ENCODE data around the gene RRBP1.

Gene RRBP1

GRCh38 chr20:17727351-17727750 lies 45.3 kb upstream of the RRBP1 start:
- Histone ChIP-seq H3K9me3 (ENCODE audit: insufficient read depth, low read length) (no peaks in the 10 kb centered on the region), H3K27me3 (ENCODE audit: low read depth, low read length) (peaks cover 49% of the 10 kb centered on the region), H4K20me1 (ENCODE audit: insufficient read depth, low read length) (no peaks in the 10 kb centered on the region), H2AFZ (ENCODE audit: low read depth, low read length) (no peak overlapping the region), H3K79me2 (ENCODE audit: low read length) (no peaks in the 10 kb centered on the region), H3K36me3 (replicated peaks; ENCODE audit: low read depth, low read length) (no peaks in the 10 kb centered on the region), H3K4me1 (ENCODE audit: low read length) (no peaks in the 10 kb centered on the region), H3K4me3 (ENCODE audit: low read length) (no peak overlapping the region), H3K4me2 (ENCODE audit: low read length) (no peak overlapping the region), H3K9ac (ENCODE audit: low read length) (no peak overlapping the region), H3K27ac (ENCODE audit: low read length) (no peak overlapping the region)
- TF ChIP-seq CTCF (IDR thresholded peaks at IDR 0.05; ENCODE audit: low read depth, low read length) (no peak), EZH2phosphoT487 (IDR thresholded peaks at IDR 0.05; ENCODE audit: low read depth) (no peak)

GRCh38 chr20:17726902-17727301 lies 44.9 kb upstream of the RRBP1 start:
- Histone ChIP-seq H3K4me2 (ENCODE audit: low read length) (no peak overlapping the region), H3K9me3 (ENCODE audit: insufficient read depth, low read length) (no peaks in the 10 kb centered on the region), H3K27me3 (ENCODE audit: low read depth, low read length) (peaks cover 53% of the 10 kb centered on the region), H3K79me2 (ENCODE audit: low read length) (no peaks in the 10 kb centered on the region), H3K4me1 (ENCODE audit: low read length) (no peaks in the 10 kb centered on the region), H2AFZ (ENCODE audit: low read depth, low read length) (no peak overlapping the region), H3K36me3 (replicated peaks; ENCODE audit: low read depth, low read length) (no peaks in the 10 kb centered on the region), H3K9ac (ENCODE audit: low read length) (no peak overlapping the region), H3K27ac (ENCODE audit: low read length) (no peak overlapping the region), H4K20me1 (ENCODE audit: insufficient read depth, low read length) (no peaks in the 10 kb centered on the region), H3K4me3 (ENCODE audit: low read length) (no peak overlapping the region)
- TF ChIP-seq EZH2phosphoT487 (IDR thresholded peaks at IDR 0.05; ENCODE audit: low read depth) (no peak), CTCF (IDR thresholded peaks at IDR 0.05; ENCODE audit: low read depth, low read length) (no peak)

GRCh38 chr20:17725094-17725835 lies 43.2 kb upstream of the RRBP1 start:
- H3K4me3 ChIP-seq (ENCODE audit: low read length) = no peak overlapping the region
- no peak overlapping the region for H3K9ac ChIP-seq (ENCODE audit: low read length)
- H3K36me3 ChIP-seq (replicated peaks; ENCODE audit: low read depth, low read length) = no peaks in the 10 kb centered on the region
- no peaks in the 10 kb centered on the region for H3K9me3 ChIP-seq (ENCODE audit: insufficient read depth, low read length)
- no peak overlapping the region for H2AFZ ChIP-seq (ENCODE audit: low read depth, low read length)
- no peak overlapping the region for H3K27ac ChIP-seq (ENCODE audit: low read length)
- H4K20me1 ChIP-seq (ENCODE audit: insufficient read depth, low read length) = no peaks in the 10 kb centered on the region
- no peak overlapping the region for H3K4me2 ChIP-seq (ENCODE audit: low read length)
- no peaks in the 10 kb centered on the region for H3K79me2 ChIP-seq (ENCODE audit: low read length)
- H3K27me3 ChIP-seq (ENCODE audit: low read depth, low read length) = peaks cover 53% of the 10 kb centered on the region
- TF ChIP-seq CTCF (IDR thresholded peaks at IDR 0.05; ENCODE audit: low read depth, low read length) (no peak), EZH2phosphoT487 (IDR thresholded peaks at IDR 0.05; ENCODE audit: low read depth) (no peak)
- H3K4me1 ChIP-seq (ENCODE audit: low read length) = no peaks in the 10 kb centered on the region

GRCh38 chr20:17723301-17723691 lies 41.3 kb upstream of the RRBP1 start:
- Histone ChIP-seq H3K36me3 (replicated peaks; ENCODE audit: low read depth, low read length) (no peaks in the 10 kb centered on the region), H4K20me1 (ENCODE audit: insufficient read depth, low read length) (no peaks in the 10 kb centered on the region), H3K9ac (ENCODE audit: low read length) (no peak overlapping the region), H3K4me2 (ENCODE audit: low read length) (no peak overlapping the region), H3K79me2 (ENCODE audit: low read length) (no peaks in the 10 kb centered on the region), H3K27me3 (ENCODE audit: low read depth, low read length) (peaks cover 46% of the 10 kb centered on the region), H3K27ac (ENCODE audit: low read length) (no peak overlapping the region), H3K4me3 (ENCODE audit: low read length) (no peak overlapping the region), H2AFZ (ENCODE audit: low read depth, low read length) (no peak overlapping the region), H3K4me1 (ENCODE audit: low read length) (no peaks in the 10 kb centered on the region), H3K9me3 (ENCODE audit: insufficient read depth, low read length) (no peaks in the 10 kb centered on the region)
- TF ChIP-seq CTCF (IDR thresholded peaks at IDR 0.05; ENCODE audit: low read depth, low read length) (no peak), EZH2phosphoT487 (IDR thresholded peaks at IDR 0.05; ENCODE audit: low read depth) (no peak)

Data from OCI-LY3 (cell line).